ENCODE results near the gene CLCN7.
"Not testable (repeated sequence)": the region's sequence is repeated elsewhere in the genome, so short reads cannot be mapped to it uniquely, and the experiment has no call there.

The CLCN7 gene

GRCh38 chr16:1446296-1447080, 28.3 kb downstream of the CLCN7 start:
- no peak overlapping the region for H3K27ac ChIP-seq
- TF ChIP-seq CTCF (conservative IDR thresholded peaks at IDR 0.05) (no peak), ZFX (IDR thresholded peaks at IDR 0.05) (no peak)

GRCh38 chr16:1445518-1446203, 29.2 kb downstream of the CLCN7 start:
- no peak overlapping the region for H3K27ac ChIP-seq
- TF ChIP-seq CTCF (conservative IDR thresholded peaks at IDR 0.05): no peak
- TF ChIP-seq ZFX (IDR thresholded peaks at IDR 0.05): no peak

GRCh38 chr16:1444730-1445517, 29.9 kb downstream of the CLCN7 start:
- TF ChIP-seq ZFX (IDR thresholded peaks at IDR 0.05): no peak
- TF ChIP-seq CTCF (conservative IDR thresholded peaks at IDR 0.05): no peak

GRCh38 chr16:1443980-1444729, 30.7 kb downstream of the CLCN7 start, which contains the start of gene CCDC154:
TSS of gene CCDC154 (minus strand) at chr16:1444556. CDS start at chr16:1444322, 234 bp downstream.
- no peak for TF ChIP-seq ZFX (IDR thresholded peaks at IDR 0.05)
- H3K27ac ChIP-seq: no peak within 1 kb of the TSS

More at GRCh38 chr16:1444730-1445517, 29.9 kb downstream of the CLCN7 start:
- no peak overlapping the region for H3K27ac ChIP-seq

- TF ChIP-seq CTCF (conservative IDR thresholded peaks at IDR 0.05): no peak
- no peak overlapping the region for H3K27ac ChIP-seq
Measured at GRCh38 chr16:1443403-1443973, 31.3 kb downstream of the CLCN7 start.

GRCh38 chr16:1442697-1443096, 32.1 kb downstream of the CLCN7 start:
- no peak overlapping the region for H3K27ac ChIP-seq
- no peak for TF ChIP-seq ZFX (IDR thresholded peaks at IDR 0.05)
- TF ChIP-seq CTCF (conservative IDR thresholded peaks at IDR 0.05): no peak

- no peak overlapping the region for H3K27ac ChIP-seq
- TF ChIP-seq ZFX (IDR thresholded peaks at IDR 0.05): no peak
- no peak for TF ChIP-seq CTCF (conservative IDR thresholded peaks at IDR 0.05)
Measured at GRCh38 chr16:1441391-1441829, 33.4 kb downstream of the CLCN7 start.

GRCh38 chr16:1439699-1440074, 35.1 kb downstream of the CLCN7 start:
- not testable (repeated sequence) for H3K27ac ChIP-seq

Data from C4-2B (cell line).